WI38 (cell line): ENCODE measurements around the gene CDH2.

Experiments
- H3K4me3 ChIP-seq: 2 replicates; pipeline ENCODE4 v1.5.1; 2011; ENCODE audit warnings: low read depth, mild to moderate bottlenecking, control low read depth, low read length
- TF ChIP-seq, protein P1 (sequence below): IDR thresholded peaks from 2 replicates; pipeline ENCODE4 v1.5.1; 2012; ENCODE audit warnings: low read depth, mild to moderate bottlenecking, control low read depth, low read length

Gene CDH2

DNA sequence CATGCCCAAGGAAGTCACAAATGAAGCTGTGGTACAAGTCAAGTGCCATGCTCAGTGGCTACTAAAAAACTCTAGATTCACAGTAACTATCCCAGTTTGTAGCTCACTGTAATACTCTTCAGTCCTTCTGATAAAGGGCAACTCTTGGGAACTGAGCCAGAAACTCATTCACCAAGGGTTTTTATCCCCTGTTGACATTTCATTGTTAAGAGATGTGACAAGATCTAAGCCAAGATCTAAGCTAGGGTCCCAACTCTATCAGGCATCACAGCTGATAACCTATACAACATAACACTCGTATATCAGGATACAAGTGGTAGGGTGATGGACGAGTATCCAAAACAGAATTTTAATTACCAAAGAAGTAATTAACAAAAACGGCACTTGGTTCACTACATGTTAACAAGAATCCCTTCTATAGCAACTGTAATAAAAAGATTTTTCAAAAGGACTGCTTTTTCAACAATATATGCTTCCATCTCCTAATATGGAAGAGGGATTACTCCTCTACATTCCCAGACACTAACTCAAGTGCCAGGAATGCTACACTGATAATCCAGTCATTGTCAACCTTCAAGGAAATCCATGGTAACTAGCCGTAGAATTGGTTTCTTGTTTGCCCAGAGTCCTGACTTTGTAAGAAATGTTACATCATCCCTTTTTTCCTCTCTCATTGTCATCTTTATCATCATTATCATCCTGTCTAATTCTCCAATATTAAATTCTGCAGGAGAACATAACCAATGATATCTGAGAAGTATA is 111.7 kb downstream of the CDH2 start:
- H3K4me3 ChIP-seq, result no peak overlapping the region
- TF ChIP-seq, protein P1, sequence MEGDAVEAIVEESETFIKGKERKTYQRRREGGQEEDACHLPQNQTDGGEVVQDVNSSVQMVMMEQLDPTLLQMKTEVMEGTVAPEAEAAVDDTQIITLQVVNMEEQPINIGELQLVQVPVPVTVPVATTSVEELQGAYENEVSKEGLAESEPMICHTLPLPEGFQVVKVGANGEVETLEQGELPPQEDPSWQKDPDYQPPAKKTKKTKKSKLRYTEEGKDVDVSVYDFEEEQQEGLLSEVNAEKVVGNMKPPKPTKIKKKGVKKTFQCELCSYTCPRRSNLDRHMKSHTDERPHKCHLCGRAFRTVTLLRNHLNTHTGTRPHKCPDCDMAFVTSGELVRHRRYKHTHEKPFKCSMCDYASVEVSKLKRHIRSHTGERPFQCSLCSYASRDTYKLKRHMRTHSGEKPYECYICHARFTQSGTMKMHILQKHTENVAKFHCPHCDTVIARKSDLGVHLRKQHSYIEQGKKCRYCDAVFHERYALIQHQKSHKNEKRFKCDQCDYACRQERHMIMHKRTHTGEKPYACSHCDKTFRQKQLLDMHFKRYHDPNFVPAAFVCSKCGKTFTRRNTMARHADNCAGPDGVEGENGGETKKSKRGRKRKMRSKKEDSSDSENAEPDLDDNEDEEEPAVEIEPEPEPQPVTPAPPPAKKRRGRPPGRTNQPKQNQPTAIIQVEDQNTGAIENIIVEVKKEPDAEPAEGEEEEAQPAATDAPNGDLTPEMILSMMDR, result no peak

DNA sequence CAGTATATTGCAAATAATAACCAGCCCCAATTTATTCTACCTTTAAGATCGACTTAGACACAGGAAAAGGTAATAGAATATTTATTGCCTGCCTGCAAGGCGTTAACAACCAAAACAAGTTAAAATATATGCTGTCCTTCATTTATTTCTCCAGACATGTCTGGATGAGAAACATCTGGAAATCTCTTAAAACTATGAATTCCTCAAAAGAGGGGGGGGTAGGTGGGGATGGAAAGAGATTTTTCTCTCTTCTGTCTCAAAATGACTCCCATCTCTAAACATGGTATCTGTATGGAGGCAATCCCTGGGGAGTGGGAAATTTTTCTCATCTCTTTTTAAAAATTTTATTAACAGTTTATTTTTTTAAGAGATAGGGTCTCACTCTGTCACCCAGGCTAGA is 113.0 kb downstream of the CDH2 start:
- no peak overlapping the region for H3K4me3 ChIP-seq
- TF ChIP-seq, protein P1, result no peak

DNA sequence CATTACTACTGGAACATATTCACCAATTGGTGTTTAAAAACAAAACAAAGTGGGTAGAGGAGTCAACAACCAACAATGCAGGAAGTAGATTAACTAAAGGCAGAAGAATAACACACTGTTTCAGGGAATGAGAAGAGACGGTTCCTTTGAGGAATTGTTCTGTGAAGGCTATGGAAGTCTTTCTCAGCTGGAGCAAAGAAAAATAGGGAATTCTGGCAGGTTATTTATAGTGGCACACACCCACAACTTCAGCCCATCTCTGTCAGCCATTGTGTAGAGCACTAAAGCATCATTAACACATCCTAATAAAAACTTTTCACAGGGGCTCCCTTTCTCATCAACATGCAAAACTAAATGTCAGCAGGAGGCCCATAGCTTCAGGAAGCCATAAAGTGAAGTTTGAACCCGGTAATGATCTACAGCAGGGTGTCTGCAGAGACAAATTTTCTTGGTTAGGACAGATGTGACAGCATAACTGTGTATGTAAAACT is 113.6 kb downstream of the CDH2 start:
- no peak overlapping the region for H3K4me3 ChIP-seq
- TF ChIP-seq, protein P1, result no peak

DNA sequence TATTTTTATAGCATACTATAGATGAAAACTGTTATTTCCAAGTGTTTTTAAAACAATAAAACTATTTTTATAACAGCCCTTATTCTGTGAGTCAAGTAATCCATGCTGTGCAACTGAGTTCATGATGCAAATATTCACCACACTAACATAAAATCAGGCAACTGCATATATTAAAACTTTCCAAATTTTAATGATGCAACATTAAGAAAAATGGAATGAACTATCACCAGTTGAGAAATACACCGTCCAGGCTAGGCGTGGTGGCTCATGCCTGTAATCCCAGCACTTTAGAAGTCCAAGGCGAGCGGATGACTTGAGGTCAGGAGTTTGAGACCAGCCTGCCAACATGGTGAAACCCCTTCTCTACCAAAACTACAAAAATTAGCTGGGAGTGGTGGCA is 114.5 kb downstream of the CDH2 start:
- no peak overlapping the region for H3K4me3 ChIP-seq
- TF ChIP-seq, protein P1, result no peak

DNA sequence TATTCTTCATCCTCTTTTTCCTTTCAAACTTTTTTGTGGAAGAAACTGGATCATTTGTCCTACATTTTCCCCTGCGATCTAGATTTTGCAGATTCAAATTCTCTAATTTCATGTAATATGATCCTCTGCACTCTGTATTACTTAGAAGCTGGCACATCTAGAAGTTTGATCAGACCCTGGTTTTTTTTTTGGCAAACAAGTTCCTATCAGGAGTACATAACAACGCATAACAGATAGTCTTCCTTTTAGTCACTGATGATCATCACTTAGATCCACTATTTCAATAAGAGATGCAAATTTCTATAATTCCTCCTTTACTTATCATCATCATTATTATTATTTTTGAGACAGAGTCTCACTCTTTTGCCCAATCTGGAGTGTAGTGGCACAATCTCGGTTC is 117.1 kb downstream of the CDH2 start:
- TF ChIP-seq, protein P1, result no peak
- no peak overlapping the region for H3K4me3 ChIP-seq

DNA sequence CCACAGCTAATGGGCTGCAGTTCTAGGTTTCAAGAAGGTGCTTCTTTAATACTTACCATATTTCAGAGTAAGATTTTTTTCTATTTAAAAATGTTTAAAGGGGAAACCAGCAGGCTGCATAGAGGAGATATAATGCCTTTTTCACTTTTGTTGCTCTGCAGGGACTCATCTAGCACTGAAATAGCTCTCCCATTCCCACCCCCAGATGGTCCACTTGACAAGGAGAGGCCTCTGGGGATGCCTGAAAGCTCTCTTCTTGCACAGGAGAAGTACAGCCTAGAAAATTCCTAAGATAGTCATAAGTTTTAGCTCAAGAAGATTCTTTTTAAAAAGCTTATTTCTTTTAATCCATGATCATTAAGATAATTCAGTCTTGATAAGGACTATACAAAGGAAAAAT is 126.4 kb downstream of the CDH2 start:
- TF ChIP-seq, protein P1, result no peak
- H3K4me3 ChIP-seq, result no peak overlapping the region

DNA sequence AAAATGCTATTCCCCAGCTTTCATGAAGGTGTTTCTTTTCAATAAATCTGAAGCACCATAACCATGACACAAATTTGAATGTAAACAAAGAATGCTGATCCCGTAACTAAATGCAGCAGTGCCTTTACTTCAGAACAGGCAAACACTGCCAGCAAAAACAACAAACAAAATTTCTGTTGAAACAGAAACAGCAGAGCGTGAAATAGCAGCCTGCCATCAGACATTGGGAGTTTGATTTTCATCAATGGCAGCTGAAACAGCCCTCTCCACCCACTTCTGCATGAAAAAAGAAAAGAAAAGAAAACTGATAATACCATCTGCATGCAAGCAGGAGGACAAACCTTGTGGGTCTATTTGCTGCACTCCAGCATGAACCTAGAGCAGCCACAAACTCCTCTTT is 128.3 kb downstream of the CDH2 start:
- no peak overlapping the region for H3K4me3 ChIP-seq
- TF ChIP-seq, protein P1, result no peak
